CD14-positive monocyte (primary cell): ENCODE measurements around the gene BCL2. TPM values are rescaled to one million over a fixed set of nuclear protein-coding genes. Genes with fewer than 3 reads are reported as not detected.

ENCODE experiments used
- DNase-seq, 3 donors: peaks; one replicate each; pipeline ENCODE4 v3.0.0-alpha.2; 2011 to 2022
- H2AFZ ChIP-seq: 2 replicates; pipeline ENCODE4 v1.6.0; 2012; ENCODE audit warnings: mild to moderate bottlenecking, low read depth, low read length, inconsistent platforms; ENCODE audit not compliant: insufficient read depth, poor library complexity, severe bottlenecking
- H3K27ac ChIP-seq, 2 donors: 1 replicate in 1 of 2; 2 replicates in 1 of 2; pipeline ENCODE4 v1.5.1; 2012 to 2013; ENCODE audit warnings: low read length in 2 of 2, control low read depth in 1 of 2, inconsistent platforms in 1 of 2, low read depth in 1 of 2, mild to moderate bottlenecking in 1 of 2
- H3K27me3 ChIP-seq, 2 donors: one replicate each; pipeline versions ENCODE4 v1.6.0 to v1.6.1; 2011 to 2013; ENCODE audit warnings: low read length in 2 of 2; ENCODE audit not compliant: control insufficient read depth in 2 of 2, insufficient read depth in 2 of 2
- H3K36me3 ChIP-seq, 2 donors: replicated peaks in 1 of 2; 1 replicate in 1 of 2; 2 replicates in 1 of 2; pipeline versions ENCODE4 v1.5.1 to v1.6.1; 2012 to 2013; ENCODE audit warnings: low read length in 2 of 2, control low read depth in 1 of 2, inconsistent platforms in 1 of 2, mild to moderate bottlenecking in 1 of 2; ENCODE audit not compliant: insufficient read depth in 2 of 2, control insufficient read depth in 1 of 2
- H3K4me1 ChIP-seq, 2 donors: 1 replicate in 1 of 2; 2 replicates in 1 of 2; pipeline versions ENCODE4 v1.5.1 to v1.6.1; 2012 to 2013; ENCODE audit warnings: low read length in 2 of 2, control low read depth in 1 of 2, inconsistent platforms in 1 of 2, mild to moderate bottlenecking in 1 of 2, moderate library complexity in 1 of 2; ENCODE audit not compliant: insufficient read depth in 2 of 2, control insufficient read depth in 1 of 2
- H3K4me2 ChIP-seq: replicated peaks from 2 replicates; pipeline ENCODE3; 2012; ENCODE audit warnings: low read length, moderate library complexity, mild to moderate bottlenecking; ENCODE audit not compliant: poor library complexity, severe bottlenecking; ENCODE audit errors: extremely low read depth
- H3K4me3 ChIP-seq, 3 experiments: fragments of 200-600 bp in 1 of 3; sonication (generic) in 1 of 3; replicated peaks in 1 of 3; 1 replicate in 2 of 3; 2 replicates in 1 of 3; pipeline ENCODE4 v1.5.1; 2011 to 2013; ENCODE audit warnings: low read length in 3 of 3, mild to moderate bottlenecking in 3 of 3, control low read depth in 2 of 3, low read depth in 2 of 3, inconsistent platforms in 1 of 3, moderate library complexity in 1 of 3
- H3K79me2 ChIP-seq: 2 replicates; pipeline ENCODE4 v1.6.0; 2012; ENCODE audit warnings: mild to moderate bottlenecking, control low read depth, inconsistent platforms, low read length, moderate library complexity; ENCODE audit not compliant: insufficient read depth
- H3K9ac ChIP-seq: 2 replicates; pipeline ENCODE4 v1.6.0; 2017; ENCODE audit warnings: low read length, mild to moderate bottlenecking; ENCODE audit not compliant: insufficient read depth, poor library complexity, severe bottlenecking
- H3K9me3 ChIP-seq, 2 donors: replicated peaks in 1 of 2; 1 replicate in 1 of 2; 2 replicates in 1 of 2; pipeline versions ENCODE4 v1.5.1 to v1.6.1; 2012 to 2013; ENCODE audit warnings: low read length in 2 of 2, control low read depth in 1 of 2; ENCODE audit not compliant: control insufficient read depth in 1 of 2, insufficient read depth in 1 of 2
- H4K20me1 ChIP-seq: 2 replicates; pipeline ENCODE4 v1.6.0; 2012; ENCODE audit warnings: mild to moderate bottlenecking, low read length, control low read depth, moderate library complexity; ENCODE audit not compliant: insufficient read depth
- H3K27ac Mint-ChIP-seq, 7 donors: one replicate each; pipeline ENCODE4 v1.8.0; 2020; ENCODE audit warnings: mild to moderate bottlenecking in 7 of 7, mixed read lengths in 7 of 7, moderate library complexity in 6 of 7, inconsistent platforms in 2 of 7
- H3K27me3 Mint-ChIP-seq, 3 donors: one replicate each; pipeline ENCODE4 v1.8.0; 2021 to 2022; ENCODE audit warnings: low read depth in 3 of 3, mild to moderate bottlenecking in 3 of 3, mixed read lengths in 3 of 3, moderate library complexity in 3 of 3, inconsistent platforms in 1 of 3
- H3K36me3 Mint-ChIP-seq, 2 donors: one replicate each; pipeline ENCODE4 v1.8.0; 2020; ENCODE audit warnings: mixed read lengths in 2 of 2, inconsistent platforms in 1 of 2, mild to moderate bottlenecking in 1 of 2
- H3K4me1 Mint-ChIP-seq: one replicate; pipeline ENCODE4 v1.8.0; 2020; ENCODE audit warnings: mild to moderate bottlenecking, mixed read lengths
- H3K4me3 Mint-ChIP-seq, 2 donors: one replicate each; pipeline ENCODE4 v1.8.0; 2020; ENCODE audit warnings: mild to moderate bottlenecking in 2 of 2, mixed read lengths in 2 of 2, moderate library complexity in 1 of 2
- H3K9me3 Mint-ChIP-seq, 7 donors: one replicate each; pipeline ENCODE4 v1.8.0; 2020 to 2022; ENCODE audit warnings: mixed read lengths in 7 of 7, mild to moderate bottlenecking in 6 of 7, moderate library complexity in 6 of 7, inconsistent platforms in 2 of 7
- CTCF ChIP-seq: fragments of 200-600 bp; IDR thresholded peaks from one replicate; pipeline ENCODE4 v1.8.0; 2022; ENCODE audit warnings: antibody characterized with exemption, mild to moderate bottlenecking
- WGBS: methylation state at CpG from one replicate; pipeline ENCODE4 v1.1.5; 2013; ENCODE audit warnings: missing lambda C conversion rate; ENCODE audit not compliant: insufficient coverage; 5-methylcytosine and 5-hydroxymethylcytosine counted together
- intact Hi-C, 2 donors: fragments of 100-400 bp; cut with micrococcal nuclease; formaldehyde crosslinking; loops; one replicate each; pipeline versions ENCODE4 v1.15.0 to v1.15.1; 2023
- polyA plus RNA-seq, 3 donors: library from polyadenylated mRNA; depleted of rRNA in 1 of 3; unstranded in 2 of 3; stranded (reverse) in 1 of 3; fragments of 300-500 nt in 2 of 3; fragments of >200 nt in 1 of 3; fragmentation: Illumina TruSeq in 2 of 3; gene quantifications; 1 replicate in 2 of 3; 2 replicates in 1 of 3; pipeline ENCODE4 v1.2.3, GENCODE V29; 2012 to 2021

The BCL2 gene
- polyA plus RNA-seq, 3 donors, result 0.58 to 2.5 (median 1.1) TPM

- peak overlapping the region; percentile 76 to 89 for H3K27ac ChIP-seq
- no peaks in the 10 kb centered on the region for H3K36me3 ChIP-seq
- peak; percentile 49 to 80 (median 63) for DNase-seq
- H3K79me2 ChIP-seq, result peaks cover 30% of the 10 kb centered on the region
- H3K9me3 Mint-ChIP-seq, result peaks cover 0 to 3% (median 0%) of the 10 kb centered on the region in 7 donors
- peak overlapping the region; percentile 48 for H3K9ac ChIP-seq
- H3K4me3 ChIP-seq, result peak overlapping the region in 2 of 3 experiments; percentile 33 to 54
- H3K27me3 ChIP-seq, result no peaks in the 10 kb centered on the region
- peaks cover 74 to 88% of the 10 kb centered on the region in 2 donors for H3K4me1 ChIP-seq
- H3K9me3 ChIP-seq, result no peaks in the 10 kb centered on the region
- WGBS, result 0% methylated on average over 1 of the region's 7 CpGs
- intact Hi-C loops, result loop anchor here in 1 of 2 donors (10.0 kb wide), 1 partner anchor 45 kb away; no protein-coding TSS in a partner anchor
- TF ChIP-seq CTCF, result no peak
- peak overlapping the region; percentile 90 to 96 (median 93) for H3K27ac Mint-ChIP-seq
- H2AFZ ChIP-seq, result peak overlapping the region; percentile 63
- H3K27me3 Mint-ChIP-seq, result no peaks in the 10 kb centered on the region
- peak overlapping the region; percentile 53 to 75 for H3K4me3 Mint-ChIP-seq
- peaks cover 79% of the 10 kb centered on the region for H3K4me1 Mint-ChIP-seq
- peaks cover 0 to 1% of the 10 kb centered on the region in 2 donors for H3K36me3 Mint-ChIP-seq
- H3K4me2 ChIP-seq, result peak overlapping the region; percentile 66
- H4K20me1 ChIP-seq, result no peaks in the 10 kb centered on the region
Observed at GRCh38 chr18:63249771-63250170, 69.8 kb downstream of the BCL2 start.

GRCh38 chr18:63247926-63248325 is 71.6 kb downstream of the BCL2 start:
- Mint-ChIP-seq H3K4me1 (peaks cover 68% of the 10 kb centered on the region), H3K27ac (no peak overlapping the region), H3K27me3 (no peaks in the 10 kb centered on the region), H3K36me3 (peaks cover 0 to 1% of the 10 kb centered on the region in 2 donors), H3K4me3 (no peak overlapping the region), H3K9me3 (peaks cover 0 to 3% (median 0%) of the 10 kb centered on the region in 7 donors)
- peaks cover 59 to 76% of the 10 kb centered on the region in 2 donors for H3K4me1 ChIP-seq
- no peaks in the 10 kb centered on the region for H4K20me1 ChIP-seq
- WGBS, result 95% methylated on average over 4 of the region's 4 CpGs
- H3K4me2 ChIP-seq, result no peak overlapping the region
- no peaks in the 10 kb centered on the region for H3K9me3 ChIP-seq
- peaks cover 36% of the 10 kb centered on the region for H3K79me2 ChIP-seq
- no peak overlapping the region for H3K9ac ChIP-seq
- no peak overlapping the region for H3K27ac ChIP-seq
- no peaks in the 10 kb centered on the region for H3K36me3 ChIP-seq
- no peak overlapping the region for H2AFZ ChIP-seq
- intact Hi-C loops, result loop anchor here in 1 of 2 donors (10.0 kb wide), 1 partner anchor 47 kb away; no protein-coding TSS in a partner anchor
- TF ChIP-seq CTCF, result no peak
- no peak for DNase-seq
- no peaks in the 10 kb centered on the region for H3K27me3 ChIP-seq
- H3K4me3 ChIP-seq, result no peak overlapping the region
